Osteoblast (primary cell): ENCODE data around the gene CATSPERB. TPM values are rescaled to one million over a fixed set of nuclear protein-coding genes. Genes with fewer than 3 reads are reported as not detected.
"Not testable (repeated sequence)": the region's sequence is repeated elsewhere in the genome, so short reads cannot be mapped to it uniquely, and the experiment has no call there.

Source experiments
- DNase-seq: peaks from one replicate; pipeline ENCODE4 v3.0.0; 2011; ENCODE audit warnings: low spot score, mixed read lengths; ENCODE audit not compliant: insufficient read length; ENCODE audit errors: missing footprints
- H2AFZ ChIP-seq: 2 replicates; pipeline ENCODE4 v1.6.0; 2011; ENCODE audit warnings: mild to moderate bottlenecking, low read length
- H3K27ac ChIP-seq: 2 replicates; pipeline ENCODE4 v1.5.1; 2011; ENCODE audit warnings: mild to moderate bottlenecking, low read depth, low read length, moderate library complexity
- H3K27me3 ChIP-seq: 2 replicates; pipeline ENCODE4 v1.6.0; 2012; ENCODE audit warnings: mild to moderate bottlenecking, control low read depth, inconsistent platforms, low read length, moderate library complexity; ENCODE audit not compliant: insufficient read depth
- H3K36me3 ChIP-seq: 2 replicates; pipeline ENCODE4 v1.5.1; 2011; ENCODE audit warnings: mild to moderate bottlenecking, low read length, control low read depth, moderate library complexity; ENCODE audit not compliant: insufficient read depth
- H3K4me1 ChIP-seq: 2 replicates; pipeline ENCODE4 v1.5.1; 2011; ENCODE audit warnings: mild to moderate bottlenecking, low read length, control low read depth, moderate library complexity; ENCODE audit not compliant: insufficient read depth
- H3K4me2 ChIP-seq: 2 replicates; pipeline ENCODE4 v1.6.0; 2011; ENCODE audit warnings: mild to moderate bottlenecking, low read length; ENCODE audit not compliant: insufficient read depth
- H3K4me3 ChIP-seq: fragments of 200-600 bp; sonication (generic); 3 replicates; pipeline ENCODE4 v1.5.1; 2012; ENCODE audit warnings: mild to moderate bottlenecking, low read length, inconsistent platforms; ENCODE audit not compliant: insufficient read depth
- H3K79me2 ChIP-seq: 2 replicates; pipeline ENCODE4 v1.6.0; 2012; ENCODE audit warnings: mild to moderate bottlenecking, low read length, control low read depth, inconsistent platforms; ENCODE audit not compliant: insufficient read depth
- H3K9me3 ChIP-seq: 2 replicates; pipeline ENCODE4 v1.5.1; 2011; ENCODE audit warnings: low read depth, low read length, control low read depth
- H4K20me1 ChIP-seq: 2 replicates; pipeline ENCODE4 v1.6.0; 2012; ENCODE audit warnings: mild to moderate bottlenecking, low read length, control low read depth; ENCODE audit not compliant: insufficient read depth
- CTCF ChIP-seq: IDR thresholded peaks from 2 replicates; pipeline ENCODE4 v1.5.1; 2011; ENCODE audit warnings: mild to moderate bottlenecking, low read depth, low read length, moderate library complexity; ENCODE audit errors: extremely low read depth
- total RNA-seq: library from RNA; depleted of rRNA; stranded (reverse); fragments of >200 nt; gene quantifications from 2 replicates; pipeline ENCODE4 v1.2.3, GENCODE V29; 2012

Gene CATSPERB
- total RNA-seq, 1 donor: not detected

GRCh38 chr14:91674911-91675310, 57.0 kb downstream of the CATSPERB start:
- H3K36me3 ChIP-seq: no peaks in the 10 kb centered on the region
- no peak for DNase-seq
- H2AFZ ChIP-seq: no peak overlapping the region
- H3K79me2 ChIP-seq: no peaks in the 10 kb centered on the region
- no peaks in the 10 kb centered on the region for H3K27me3 ChIP-seq
- TF ChIP-seq CTCF: no peak
- H3K4me3 ChIP-seq: no peak overlapping the region
- H3K9me3 ChIP-seq: no peaks in the 10 kb centered on the region
- no peaks in the 10 kb centered on the region for H3K4me1 ChIP-seq
- H3K27ac ChIP-seq: no peak overlapping the region
- no peaks in the 10 kb centered on the region for H4K20me1 ChIP-seq
- H3K4me2 ChIP-seq: no peak overlapping the region

- no peak for DNase-seq
- Histone ChIP-seq H4K20me1 (no peaks in the 10 kb centered on the region), H3K4me1 (no peaks in the 10 kb centered on the region), H3K4me3 (no peak overlapping the region), H3K79me2 (no peaks in the 10 kb centered on the region), H3K27ac (no peak overlapping the region), H2AFZ (no peak overlapping the region), H3K27me3 (no peaks in the 10 kb centered on the region), H3K9me3 (no peaks in the 10 kb centered on the region), H3K36me3 (no peaks in the 10 kb centered on the region), H3K4me2 (no peak overlapping the region)
- no peak for TF ChIP-seq CTCF
Observed at GRCh38 chr14:91669867-91670266, 62.0 kb downstream of the CATSPERB start.

GRCh38 chr14:91667101-91667500, 64.8 kb downstream of the CATSPERB start:
- not testable (repeated sequence) for H4K20me1 ChIP-seq, H3K79me2 ChIP-seq, H3K27me3 ChIP-seq, DNase-seq, H2AFZ ChIP-seq, H3K36me3 ChIP-seq, H3K4me1 ChIP-seq, H3K4me3 ChIP-seq, H3K4me2 ChIP-seq, H3K27ac ChIP-seq, H3K9me3 ChIP-seq

- Histone ChIP-seq H3K4me3 (no peak overlapping the region), H2AFZ (no peak overlapping the region), H3K9me3 (no peaks in the 10 kb centered on the region), H3K27me3 (no peaks in the 10 kb centered on the region), H4K20me1 (no peaks in the 10 kb centered on the region), H3K36me3 (no peaks in the 10 kb centered on the region), H3K27ac (no peak overlapping the region), H3K79me2 (no peaks in the 10 kb centered on the region), H3K4me1 (no peaks in the 10 kb centered on the region), H3K4me2 (no peak overlapping the region)
- TF ChIP-seq CTCF: no peak
- DNase-seq: no peak
Observed at GRCh38 chr14:91660790-91661189, 71.1 kb downstream of the CATSPERB start.
